ENCODE data around the gene TENT4A. TPM values are rescaled to one million over a fixed set of nuclear protein-coding genes. Genes with fewer than 3 reads are reported as not detected.

Gene TENT4A
- total RNA-seq, 1 experiment from 2014 or later: 25.6 TPM

GRCh38 chr5:6676702-6677101 is 36.5 kb upstream of the TENT4A start:
- Histone ChIP-seq H3K23me2 (ENCODE audit: insufficient read length, low read depth, low read length, poor library complexity, severe bottlenecking) (no peaks in the 10 kb centered on the region), H3K27me3 (ENCODE audit: insufficient read depth, low read length) (no peaks in the 10 kb centered on the region; the same call in 1 of the 2 replicates), H2BK15ac (ENCODE audit: low read depth, low read length) (no peak overlapping the region), H4K20me1 (ENCODE audit: control insufficient read depth, insufficient read depth, insufficient read length) (peaks cover 4% of the 10 kb centered on the region), H4K8ac (replicated peaks; ENCODE audit: insufficient read length, low read depth, low read length) (no peak overlapping the region), H3K18ac (ENCODE audit: insufficient read length, low read depth, low read length) (no peak overlapping the region), H2BK12ac (ENCODE audit: insufficient read length, low read depth, low read length) (no peak overlapping the region), H3K9ac (ENCODE audit: extremely low read depth, insufficient read length, low read length) (no peak overlapping the region), H3K23ac (ENCODE audit: insufficient read length, low read depth, low read length) (no peak overlapping the region), H2AFZ (ENCODE audit: low read length) (no peak overlapping the region), H3K79me1 (ENCODE audit: insufficient read depth, low read depth, low read length, poor library complexity, severe bottlenecking) (no peaks in the 10 kb centered on the region), H3K4me1 (ENCODE audit: insufficient read depth, low read length) (no peaks in the 10 kb centered on the region), H3K4ac (ENCODE audit: low read depth, low read length) (no peak overlapping the region), H4K91ac (ENCODE audit: insufficient read length, low read depth, low read length) (no peak overlapping the region), H3K14ac (ENCODE audit: insufficient read depth, low read length) (no peak overlapping the region), H3K79me2 (ENCODE audit: insufficient read depth, low read length) (no peaks in the 10 kb centered on the region; the same call in 1 of the 2 replicates), H2BK20ac (ENCODE audit: low read depth, low read length, poor library complexity, severe bottlenecking) (no peak overlapping the region), H3K27ac (ENCODE audit: insufficient read length, low read depth, low read length) (no peak overlapping the region), H3K4me2 (ENCODE audit: insufficient read depth, insufficient read length, low read length) (no peak overlapping the region), H2AK5ac (ENCODE audit: insufficient read length, low read length) (no peak overlapping the region), H3K9me3 (ENCODE audit: control insufficient read depth, low read depth, low read length) (peaks cover 6% of the 10 kb centered on the region), H2BK5ac (ENCODE audit: insufficient read length, low read length) (no peak overlapping the region), H4K5ac (ENCODE audit: insufficient read length, low read depth, low read length) (no peak overlapping the region), H3T11ph (ENCODE audit: low read length) (no peak overlapping the region), H2BK120ac (ENCODE audit: low read depth, low read length, poor library complexity, severe bottlenecking) (no peak overlapping the region), H3K56ac (ENCODE audit: insufficient read length, low read depth, low read length) (no peak overlapping the region)
- Mint-ChIP-seq H3K4me3 (no peak overlapping the region), H3K27ac (no peak overlapping the region), H3K4me1 (no peaks in the 10 kb centered on the region), H3K9me3 (peaks cover 10 to 24% of the 10 kb centered on the region in 2 experiments), H3K36me3 (ENCODE audit: insufficient read depth in 1 of 3, low read depth in 3 of 3) (peaks cover 11 to 35% (median 24%) of the 10 kb centered on the region in 3 experiments), H3K27me3 (ENCODE audit: low read depth) (peaks cover 17% of the 10 kb centered on the region)
- no CpG with 5 or more reads among the region's 2 CpGs for WGBS (ENCODE audit: extremely low coverage, insufficient read length, low lambda C conversion rate)
- no peak for DNase-seq
- no peak for TF ChIP-seq CTCF (conservative IDR thresholded peaks at IDR 0.05)
